Stimulated activated CD8-positive, alpha-beta memory T cell treated with anti-CD3 and anti-CD28 coated beads, Interleukin-4, amount 100 ng/mL, for 1 hour (primary cell): ENCODE results near the gene OSBPL3.
"Not testable (repeated sequence)": the region's sequence is repeated elsewhere in the genome, so short reads cannot be mapped to it uniquely, and the experiment has no call there.

Experiments
- DNase-seq, 2 donors: peaks; one replicate each; pipeline ENCODE4 v3.0.0-alpha.2; 2020; ENCODE audit warnings: low read depth in 2 of 2, low spot score in 1 of 2

Gene OSBPL3

GRCh38 chr7:24923172-24923865 is 56.7 kb downstream of the OSBPL3 start:
- DNase-seq: no peak

GRCh38 chr7:24922099-24922773 is 57.7 kb downstream of the OSBPL3 start:
- DNase-seq: no peak

GRCh38 chr7:24921362-24921679 is 58.7 kb downstream of the OSBPL3 start:
- DNase-seq: no peak

- no peak for DNase-seq
These were observed 59.3 kb downstream of the OSBPL3 start for GRCh38 chr7:24920451-24921361.

GRCh38 chr7:24917510-24918239 is 62.3 kb downstream of the OSBPL3 start:
- no peak for DNase-seq

GRCh38 chr7:24916463-24917040 is 63.4 kb downstream of the OSBPL3 start:
- no peak for DNase-seq

- DNase-seq: no peak
These were observed 65.5 kb downstream of the OSBPL3 start for GRCh38 chr7:24914465-24914859.

GRCh38 chr7:24913801-24914464 is 66.0 kb downstream of the OSBPL3 start:
- no peak for DNase-seq

GRCh38 chr7:24912874-24913514 is 67.0 kb downstream of the OSBPL3 start:
- DNase-seq: no peak

GRCh38 chr7:24912424-24912823 is 67.6 kb downstream of the OSBPL3 start:
- no peak for DNase-seq

GRCh38 chr7:24911213-24911603 is 68.8 kb downstream of the OSBPL3 start:
- no peak for DNase-seq

- DNase-seq: no peak
These were observed 69.3 kb downstream of the OSBPL3 start for GRCh38 chr7:24910551-24911212.

- DNase-seq: no peak
These were observed 71.3 kb downstream of the OSBPL3 start for GRCh38 chr7:24908727-24909126.

- DNase-seq: no peak
These were observed 71.8 kb downstream of the OSBPL3 start for GRCh38 chr7:24908166-24908565.

GRCh38 chr7:24907311-24907886 is 72.6 kb downstream of the OSBPL3 start:
- no peak for DNase-seq

GRCh38 chr7:24905996-24906770 is 73.8 kb downstream of the OSBPL3 start:
- DNase-seq: no peak

- DNase-seq: not testable (repeated sequence)
These were observed 76.0 kb downstream of the OSBPL3 start for GRCh38 chr7:24903992-24904391.

GRCh38 chr7:24903559-24903958 is 76.4 kb downstream of the OSBPL3 start:
- no peak for DNase-seq
